ENCODE results near the gene PRUNE1. TPM values are rescaled to one million over a fixed set of nuclear protein-coding genes. Genes with fewer than 3 reads are reported as not detected.

PRUNE1 gene
- total and polyA plus RNA-seq, 5 donors from 2014 or later: 18.0 to 56.3 (median 51.9) TPM

DNA sequence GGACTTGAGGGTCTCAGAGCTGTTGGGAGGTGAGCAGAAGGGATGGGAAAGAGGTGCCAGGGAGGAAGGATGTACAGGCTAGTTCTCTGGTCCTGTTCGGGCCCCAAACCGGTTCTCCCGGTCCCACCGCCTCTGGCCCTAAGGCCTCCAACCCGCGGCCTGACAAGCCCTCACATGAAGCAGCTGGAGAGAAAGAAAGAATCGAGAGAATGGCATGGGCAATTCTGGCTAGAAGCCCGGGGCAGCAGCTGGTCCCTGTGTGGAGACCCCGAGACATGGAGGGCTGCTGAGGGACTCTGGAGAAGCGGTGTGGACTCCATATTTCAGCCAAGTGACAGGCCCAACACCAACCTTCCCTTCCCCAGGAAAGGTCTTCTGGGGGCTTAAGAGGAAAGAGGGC is 50.4 kb downstream of the PRUNE1 start:
- Histone ChIP-seq H3K4me1 (ENCODE audit: control insufficient read depth, insufficient read depth, low read length, poor library complexity, severe bottlenecking) (peaks cover 52% of the 10 kb centered on the region), H3K4me3 (ENCODE audit: low read depth, low read length) (peak overlapping the region; percentile 96), H3K27me3 (ENCODE audit: control insufficient read depth, insufficient read depth, low read length) (no peaks in the 10 kb centered on the region), H3K9me3 (ENCODE audit: control insufficient read depth in 2 of 2, low read length in 2 of 2) (no peaks in the 10 kb centered on the region), H3K27ac (ENCODE audit: insufficient read depth, low read length, poor library complexity, severe bottlenecking) (peak overlapping the region; percentile 94), H3K36me3 (ENCODE audit: control insufficient read depth, insufficient read depth, low read length) (peaks cover 22% of the 10 kb centered on the region)
- Mint-ChIP-seq H3K4me3 (peak overlapping the region; percentile 95 to 99 (median 99)), H3K9me3 (peaks cover 0 to 3% (median 0%) of the 10 kb centered on the region in 7 donors), H3K27ac (peak overlapping the region; percentile 97 to 99 (median 97)), H3K4me1 (peaks cover 0 to 62% (median 42%) of the 10 kb centered on the region in 4 donors), H3K36me3 (peaks cover 45% of the 10 kb centered on the region), H3K27me3 (peaks cover 15% of the 10 kb centered on the region)
- DNase-seq (peak in 1 of 3 donors; percentile 38), ATAC-seq (ENCODE audit: low read depth in 2 of 2) (no peak)

- Mint-ChIP-seq H3K9me3 (peaks cover 0 to 3% (median 0%) of the 10 kb centered on the region in 7 donors), H3K27me3 (peaks cover 15% of the 10 kb centered on the region), H3K4me3 (peak within 1 kb of the TSS; percentile 95 to 99 (median 99)), H3K27ac (peak within 1 kb of the TSS; percentile 97 to 99 (median 97)), H3K4me1 (peaks cover 0 to 59% (median 39%) of the 10 kb centered on the region in 4 donors), H3K36me3 (peaks cover 41% of the 10 kb centered on the region)
- H3K9me3 ChIP-seq (ENCODE audit: control insufficient read depth in 2 of 2, low read length in 2 of 2): no peaks in the 10 kb centered on the region
- DNase-seq: peak; percentile 76 to 94 (median 85)
- H3K27me3 ChIP-seq (ENCODE audit: control insufficient read depth, insufficient read depth, low read length): no peaks in the 10 kb centered on the region
- peaks cover 46% of the 10 kb centered on the region for H3K4me1 ChIP-seq (ENCODE audit: control insufficient read depth, insufficient read depth, low read length, poor library complexity, severe bottlenecking)
- peak; percentile 85 to 86 for ATAC-seq (ENCODE audit: low read depth in 2 of 2)
- peak within 1 kb of the TSS; percentile 96 for H3K4me3 ChIP-seq (ENCODE audit: low read depth, low read length)
- H3K27ac ChIP-seq (ENCODE audit: insufficient read depth, low read length, poor library complexity, severe bottlenecking): peak within 1 kb of the TSS; percentile 94
- H3K36me3 ChIP-seq (ENCODE audit: control insufficient read depth, insufficient read depth, low read length): peaks cover 16% of the 10 kb centered on the region
Measured at GRCh38 chr1:151059109-151060006, 51.1 kb downstream of the PRUNE1 start, which contains the start of gene CDC42SE1. Gene CDC42SE1 (minus strand): TSS chr1:151059622. CDS start chr1:151055730, 3,892 bp downstream.

DNA sequence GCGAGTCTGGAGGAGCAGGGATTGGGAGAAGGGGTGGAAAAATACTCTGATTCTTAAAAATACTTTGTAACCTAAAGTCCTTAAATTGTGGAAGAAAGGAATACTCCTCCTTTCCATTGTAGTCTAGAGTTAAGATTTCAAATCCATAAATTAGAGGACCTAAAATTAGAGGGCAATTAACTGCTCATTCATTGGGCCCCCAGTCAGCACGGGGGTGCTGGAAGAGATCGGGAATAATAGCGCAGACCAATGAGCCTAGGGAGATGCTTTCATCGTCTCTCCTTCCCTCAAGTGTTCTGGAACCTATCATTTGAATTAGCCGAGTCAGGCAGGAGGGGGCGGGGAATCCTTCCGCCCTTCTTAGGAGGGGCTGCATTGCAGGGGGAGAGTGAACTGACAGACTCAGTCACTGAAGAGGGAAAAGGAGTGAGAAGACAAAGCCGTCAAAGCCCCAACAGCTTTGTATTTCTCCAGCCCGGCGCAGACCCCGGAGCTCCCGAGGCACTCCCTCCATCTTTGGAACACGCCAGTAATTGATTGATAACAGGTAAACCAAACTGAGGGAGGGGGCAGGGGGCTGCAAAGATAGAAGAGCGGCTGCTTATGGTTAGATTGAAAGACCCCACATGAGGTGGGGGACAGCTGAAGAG is 51.9 kb downstream of the PRUNE1 start, which contains the start of gene MLLT11:
MLLT11 (plus strand) TSS at position 391 of the 650 bp plus-strand sequence. CDS start 6,828 bp downstream, outside the sequence.
- Mint-ChIP-seq H3K4me1 (peaks cover 0 to 51% (median 32%) of the 10 kb centered on the region in 4 donors), H3K9me3 (peaks cover 0 to 3% (median 0%) of the 10 kb centered on the region in 7 donors), H3K36me3 (peaks cover 33% of the 10 kb centered on the region), H3K27me3 (peaks cover 15% of the 10 kb centered on the region), H3K27ac (peak within 1 kb of the TSS; percentile 97 to 98 (median 97)), H3K4me3 (peak within 1 kb of the TSS; percentile 95 to 99 (median 99))
- Histone ChIP-seq H3K36me3 (ENCODE audit: control insufficient read depth, insufficient read depth, low read length) (peaks cover 8% of the 10 kb centered on the region), H3K27ac (ENCODE audit: insufficient read depth, low read length, poor library complexity, severe bottlenecking) (peak within 1 kb of the TSS; percentile 94), H3K27me3 (ENCODE audit: control insufficient read depth, insufficient read depth, low read length) (no peaks in the 10 kb centered on the region), H3K4me1 (ENCODE audit: control insufficient read depth, insufficient read depth, low read length, poor library complexity, severe bottlenecking) (peaks cover 38% of the 10 kb centered on the region), H3K4me3 (ENCODE audit: low read depth, low read length) (peak within 1 kb of the TSS; percentile 96), H3K9me3 (ENCODE audit: control insufficient read depth in 2 of 2, low read length in 2 of 2) (no peaks in the 10 kb centered on the region)
- DNase-seq (peak in 1 of 3 donors; percentile 37), ATAC-seq (ENCODE audit: low read depth in 2 of 2) (no peak)

DNA sequence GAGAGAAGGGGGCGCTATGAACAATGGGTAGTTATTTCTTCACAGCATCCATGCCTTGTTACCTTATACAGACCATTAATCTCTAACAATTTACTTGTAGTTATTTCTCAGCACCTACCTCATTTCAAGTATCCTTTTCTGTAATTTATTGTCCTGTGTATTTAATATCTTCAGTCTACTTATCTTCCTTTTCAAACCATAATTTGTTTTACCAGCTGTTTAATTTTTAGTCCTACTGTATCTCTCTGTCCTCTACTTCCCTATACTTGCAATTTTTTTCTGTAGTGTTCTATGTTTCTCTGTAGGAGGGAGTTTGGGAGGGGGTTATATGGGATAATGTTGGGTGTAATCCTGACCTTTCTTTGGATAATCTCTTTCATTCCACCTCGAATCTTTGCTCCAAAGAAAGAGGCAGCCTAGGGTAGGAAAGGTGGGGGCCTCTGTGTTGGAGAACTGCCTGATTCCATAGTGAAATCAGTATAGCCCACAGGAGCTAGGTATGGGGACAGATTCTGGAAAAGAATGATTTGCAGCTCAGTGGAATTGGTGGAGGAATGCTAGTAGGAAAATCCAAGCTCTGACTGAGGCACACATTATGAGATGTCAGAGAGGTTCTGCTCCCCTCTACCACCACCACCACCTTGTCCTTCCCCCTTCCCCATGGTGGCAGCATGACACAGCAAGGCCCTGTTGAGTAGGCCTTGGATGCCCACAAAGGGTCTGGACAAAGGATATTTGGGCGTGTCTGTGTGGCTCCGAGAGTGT is 52.6 kb downstream of the PRUNE1 start:
- peak overlapping the region; percentile 94 for H3K27ac ChIP-seq (ENCODE audit: insufficient read depth, low read length, poor library complexity, severe bottlenecking)
- ATAC-seq (ENCODE audit: low read depth in 2 of 2) (no peak), DNase-seq (no peak)
- H3K27me3 ChIP-seq (ENCODE audit: control insufficient read depth, insufficient read depth, low read length): no peaks in the 10 kb centered on the region
- H3K4me3 Mint-ChIP-seq: peak overlapping the region; percentile 95 to 99 (median 99)
- peaks cover 15% of the 10 kb centered on the region for H3K27me3 Mint-ChIP-seq
- peaks cover under 1% of the 10 kb centered on the region for H3K36me3 ChIP-seq (ENCODE audit: control insufficient read depth, insufficient read depth, low read length)
- H3K9me3 Mint-ChIP-seq: peaks cover 0 to 3% (median 0%) of the 10 kb centered on the region in 7 donors
- H3K36me3 Mint-ChIP-seq: peaks cover 26% of the 10 kb centered on the region
- peak overlapping the region in 2 of 3 donors; percentile 97 for H3K27ac Mint-ChIP-seq
- peaks cover 4 to 45% (median 27%) of the 10 kb centered on the region in 4 donors for H3K4me1 Mint-ChIP-seq
- H3K4me3 ChIP-seq (ENCODE audit: low read depth, low read length): no peak overlapping the region
- no peaks in the 10 kb centered on the region for H3K9me3 ChIP-seq (ENCODE audit: control insufficient read depth in 2 of 2, low read length in 2 of 2)
- peaks cover 31% of the 10 kb centered on the region for H3K4me1 ChIP-seq (ENCODE audit: control insufficient read depth, insufficient read depth, low read length, poor library complexity, severe bottlenecking)

DNA sequence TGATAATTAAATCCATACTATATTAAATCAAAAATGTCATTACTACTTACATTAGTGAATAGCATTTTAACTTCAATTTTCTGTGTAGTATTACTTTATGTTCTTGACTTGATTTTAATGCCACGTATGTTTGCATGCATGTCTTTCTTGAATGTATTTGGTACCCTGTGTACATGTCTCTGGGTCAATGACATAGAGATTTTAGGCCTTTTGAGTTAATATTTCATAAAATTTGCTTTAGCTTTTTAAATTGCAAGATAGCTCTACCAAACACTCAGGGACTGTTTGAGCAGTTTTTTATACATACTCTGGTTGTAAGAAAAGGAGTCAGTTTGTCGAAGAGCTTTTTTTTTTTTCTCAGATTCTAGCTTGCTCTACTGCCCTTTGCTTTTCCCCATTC is 53.5 kb downstream of the PRUNE1 start:
- H3K27me3 ChIP-seq (ENCODE audit: control insufficient read depth, insufficient read depth, low read length): no peaks in the 10 kb centered on the region
- Mint-ChIP-seq H3K9me3 (peaks cover 0 to 3% (median 0%) of the 10 kb centered on the region in 7 donors), H3K4me3 (peak overlapping the region in 2 of 4 donors; percentile 0 to 95), H3K27ac (no peak overlapping the region), H3K36me3 (peaks cover 18% of the 10 kb centered on the region), H3K27me3 (peaks cover 15% of the 10 kb centered on the region), H3K4me1 (peaks cover 4 to 36% (median 20%) of the 10 kb centered on the region in 4 donors)
- no peak for DNase-seq
- no peaks in the 10 kb centered on the region for H3K9me3 ChIP-seq (ENCODE audit: control insufficient read depth in 2 of 2, low read length in 2 of 2)
- no peak overlapping the region for H3K27ac ChIP-seq (ENCODE audit: insufficient read depth, low read length, poor library complexity, severe bottlenecking)
- no peak for ATAC-seq (ENCODE audit: low read depth in 2 of 2)
- H3K36me3 ChIP-seq (ENCODE audit: control insufficient read depth, insufficient read depth, low read length): no peaks in the 10 kb centered on the region
- peaks cover 22% of the 10 kb centered on the region for H3K4me1 ChIP-seq (ENCODE audit: control insufficient read depth, insufficient read depth, low read length, poor library complexity, severe bottlenecking)
- no peak overlapping the region for H3K4me3 ChIP-seq (ENCODE audit: low read depth, low read length)

- peaks cover 4 to 28% (median 14%) of the 10 kb centered on the region in 4 donors for H3K4me1 Mint-ChIP-seq
- H3K4me3 ChIP-seq (ENCODE audit: low read depth, low read length): no peak overlapping the region
- DNase-seq: no peak
- H3K4me3 Mint-ChIP-seq: peak overlapping the region in 2 of 4 donors; percentile 60 to 87
- H3K36me3 ChIP-seq (ENCODE audit: control insufficient read depth, insufficient read depth, low read length): no peaks in the 10 kb centered on the region
- ATAC-seq (ENCODE audit: low read depth in 2 of 2): no peak
- H3K27me3 ChIP-seq (ENCODE audit: control insufficient read depth, insufficient read depth, low read length): no peaks in the 10 kb centered on the region
- no peaks in the 10 kb centered on the region for H3K9me3 ChIP-seq (ENCODE audit: control insufficient read depth in 2 of 2, low read length in 2 of 2)
- H3K4me1 ChIP-seq (ENCODE audit: control insufficient read depth, insufficient read depth, low read length, poor library complexity, severe bottlenecking): peaks cover 18% of the 10 kb centered on the region
- no peak overlapping the region for H3K27ac Mint-ChIP-seq
- no peaks in the 10 kb centered on the region for H3K9me3 Mint-ChIP-seq
- H3K27ac ChIP-seq (ENCODE audit: insufficient read depth, low read length, poor library complexity, severe bottlenecking): no peak overlapping the region
- H3K27me3 Mint-ChIP-seq: peaks cover 10% of the 10 kb centered on the region
- H3K36me3 Mint-ChIP-seq: peaks cover 8% of the 10 kb centered on the region
Measured at GRCh38 chr1:151062741-151063371, 54.6 kb downstream of the PRUNE1 start.

All from CD4-positive, CD25-positive, alpha-beta regulatory T cell (primary cell).